Natural killer cell (primary cell): Measurements from ENCODE around the gene ECHS1. TPM values are rescaled to one million over a fixed set of nuclear protein-coding genes. Genes with fewer than 3 reads are reported as not detected.

Experiments
- ATAC-seq, 3 donors: fragments of 150-1000 bp in 2 of 3; fragments of 200-7000 bp in 1 of 3; cut with Tn5 transposase; 1 replicate in 1 of 3; 2 replicates in 2 of 3; pipeline ENCODE4 v1.10.0; 2021; ENCODE audit warnings: mild to moderate bottlenecking in 2 of 3, moderate library complexity in 2 of 3
- DNase-seq, 2 donors: peaks; one replicate each; pipeline versions ENCODE4 v3.0.0 to v3.0.0-alpha.2; 2013 to 2021; ENCODE audit warnings: mixed read lengths in 1 of 2
- H3K27ac ChIP-seq: one replicate; pipeline ENCODE4 v1.5.1; 2013; ENCODE audit warnings: mild to moderate bottlenecking, low read length
- H3K27me3 ChIP-seq: one replicate; pipeline ENCODE4 v1.6.1; 2013; ENCODE audit warnings: low read length; ENCODE audit not compliant: control insufficient read depth, insufficient read depth
- H3K36me3 ChIP-seq: one replicate; pipeline ENCODE4 v1.6.1; 2013; ENCODE audit warnings: low read length; ENCODE audit not compliant: control insufficient read depth, insufficient read depth
- H3K4me1 ChIP-seq: one replicate; pipeline ENCODE4 v1.6.1; 2013; ENCODE audit warnings: low read length; ENCODE audit not compliant: control insufficient read depth, insufficient read depth
- H3K4me3 ChIP-seq: one replicate; pipeline ENCODE4 v1.5.1; 2013; ENCODE audit warnings: low read length
- H3K9me3 ChIP-seq: one replicate; pipeline ENCODE4 v1.6.1; 2013; ENCODE audit warnings: low read length; ENCODE audit not compliant: control insufficient read depth, insufficient read depth
- H3K27ac Mint-ChIP-seq, 2 donors: one replicate each; pipeline ENCODE4 v1.8.0; 2022; ENCODE audit warnings: mild to moderate bottlenecking in 2 of 2, mixed read lengths in 2 of 2, moderate library complexity in 1 of 2
- H3K27me3 Mint-ChIP-seq, 2 donors: one replicate each; pipeline ENCODE4 v1.8.0; 2022; ENCODE audit warnings: low read depth in 2 of 2, mixed read lengths in 2 of 2
- H3K36me3 Mint-ChIP-seq: one replicate; pipeline ENCODE4 v1.8.0; 2022; ENCODE audit warnings: mixed read lengths
- H3K4me1 Mint-ChIP-seq, 2 donors: one replicate each; pipeline ENCODE4 v1.8.0; 2022; ENCODE audit warnings: mixed read lengths in 2 of 2
- H3K4me3 Mint-ChIP-seq: one replicate; pipeline ENCODE4 v1.8.0; 2022; ENCODE audit warnings: mild to moderate bottlenecking, moderate library complexity, mixed read lengths
- H3K9me3 Mint-ChIP-seq, 2 donors: one replicate each; pipeline ENCODE4 v1.8.0; 2022; ENCODE audit warnings: mixed read lengths in 2 of 2
- CTCF ChIP-seq: fragments of 200-600 bp; IDR thresholded peaks from one replicate; pipeline ENCODE4 v1.8.0; 2022; ENCODE audit warnings: antibody characterized with exemption
- WGBS: methylation state at CpG from one replicate; pipeline ENCODE4 v1.1.7; 2013; ENCODE audit warnings: missing lambda C conversion rate; ENCODE audit not compliant: insufficient coverage; 5-methylcytosine and 5-hydroxymethylcytosine counted together
- intact Hi-C: fragments of 100-400 bp; cut with micrococcal nuclease; formaldehyde crosslinking; loops from one replicate; pipeline ENCODE4 v1.14.2; 2022
- total RNA-seq, 4 donors: library from RNA; stranded (reverse); fragments of 120-200 nt in 1 of 4; gene quantifications; one replicate each; pipeline versions ENCODE4 v1.2.3 to v1.2.4, GENCODE V29; 2013 to 2022

Gene ECHS1
- total RNA-seq, 3 donors from 2014 or later (not counting 1 experiment from before 2014, with no cell fraction given): 17.7 to 21.3 (median 19.9) TPM

GRCh38 chr10:133347710-133348517 lies 25.2 kb downstream of the ECHS1 start:
- WGBS: 62% methylated on average over 16 of the region's 16 CpGs
- H3K4me3 ChIP-seq: no peak overlapping the region
- peaks cover 8% of the 10 kb centered on the region for H3K27me3 ChIP-seq
- H3K4me3 Mint-ChIP-seq: no peak overlapping the region
- ATAC-seq: no peak
- H3K9me3 Mint-ChIP-seq: no peaks in the 10 kb centered on the region
- no peak overlapping the region for H3K27ac ChIP-seq
- no peaks in the 10 kb centered on the region for H3K36me3 Mint-ChIP-seq
- H3K9me3 ChIP-seq: no peaks in the 10 kb centered on the region
- peaks cover 0 to 5% of the 10 kb centered on the region in 2 donors for H3K4me1 Mint-ChIP-seq
- peaks cover 20 to 23% of the 10 kb centered on the region in 2 donors for H3K27me3 Mint-ChIP-seq
- no peak for TF ChIP-seq CTCF
- intact Hi-C loops: no loop called here
- H3K36me3 ChIP-seq: no peaks in the 10 kb centered on the region
- H3K27ac Mint-ChIP-seq: no peak overlapping the region
- H3K4me1 ChIP-seq: no peaks in the 10 kb centered on the region
- no peak for DNase-seq

- Mint-ChIP-seq H3K27me3 (peaks cover 28 to 29% of the 10 kb centered on the region in 2 donors), H3K36me3 (no peaks in the 10 kb centered on the region), H3K4me3 (no peak overlapping the region), H3K9me3 (no peaks in the 10 kb centered on the region), H3K4me1 (peaks cover 0 to 5% of the 10 kb centered on the region in 2 donors), H3K27ac (no peak overlapping the region)
- H3K27me3 ChIP-seq: peaks cover 11% of the 10 kb centered on the region
- H3K27ac ChIP-seq: no peak overlapping the region
- H3K4me1 ChIP-seq: no peaks in the 10 kb centered on the region
- ATAC-seq (no peak), DNase-seq (no peak)
- WGBS: 43% methylated on average over 11 of the region's 11 CpGs
- intact Hi-C loops: no loop called here
- H3K4me3 ChIP-seq: no peak overlapping the region
- H3K36me3 ChIP-seq: no peaks in the 10 kb centered on the region
- TF ChIP-seq CTCF: no peak
- H3K9me3 ChIP-seq: no peaks in the 10 kb centered on the region
Measured at GRCh38 chr10:133346413-133346812, 26.7 kb downstream of the ECHS1 start.

- WGBS: 87% methylated on average over 5 of the region's 5 CpGs
- Histone ChIP-seq H3K9me3 (no peaks in the 10 kb centered on the region), H3K36me3 (no peaks in the 10 kb centered on the region), H3K4me3 (no peak overlapping the region), H3K27me3 (peaks cover 11% of the 10 kb centered on the region), H3K4me1 (no peaks in the 10 kb centered on the region), H3K27ac (no peak overlapping the region)
- Mint-ChIP-seq H3K9me3 (no peaks in the 10 kb centered on the region), H3K4me1 (peaks cover 0 to 3% of the 10 kb centered on the region in 2 donors), H3K4me3 (no peak overlapping the region), H3K27me3 (peaks cover 27 to 29% of the 10 kb centered on the region in 2 donors), H3K36me3 (no peaks in the 10 kb centered on the region), H3K27ac (no peak overlapping the region)
- ATAC-seq (no peak), DNase-seq (no peak)
- intact Hi-C loops: no loop called here
- no peak for TF ChIP-seq CTCF
Measured at GRCh38 chr10:133344236-133344635, 28.9 kb downstream of the ECHS1 start.
